AG09309 (cell line): ENCODE data around the gene MDK.

Experiments
- DNase-seq: peaks from one replicate; pipeline ENCODE4 v3.0.0-alpha.2; 2010; ENCODE audit warnings: low read depth
- H3K4me3 ChIP-seq: 2 replicates; pipeline ENCODE4 v1.5.1; 2011; ENCODE audit warnings: mild to moderate bottlenecking, low read depth, low read length, moderate library complexity; ENCODE audit not compliant: control insufficient read depth
- TF ChIP-seq, protein P1 (sequence below): IDR thresholded peaks from 2 replicates; pipeline ENCODE4 v1.5.1; 2011; ENCODE audit warnings: mild to moderate bottlenecking, low read depth, low read length, inconsistent platforms; ENCODE audit not compliant: insufficient read depth, control insufficient read depth; ENCODE audit errors: missing control alignments

Gene MDK

DNA sequence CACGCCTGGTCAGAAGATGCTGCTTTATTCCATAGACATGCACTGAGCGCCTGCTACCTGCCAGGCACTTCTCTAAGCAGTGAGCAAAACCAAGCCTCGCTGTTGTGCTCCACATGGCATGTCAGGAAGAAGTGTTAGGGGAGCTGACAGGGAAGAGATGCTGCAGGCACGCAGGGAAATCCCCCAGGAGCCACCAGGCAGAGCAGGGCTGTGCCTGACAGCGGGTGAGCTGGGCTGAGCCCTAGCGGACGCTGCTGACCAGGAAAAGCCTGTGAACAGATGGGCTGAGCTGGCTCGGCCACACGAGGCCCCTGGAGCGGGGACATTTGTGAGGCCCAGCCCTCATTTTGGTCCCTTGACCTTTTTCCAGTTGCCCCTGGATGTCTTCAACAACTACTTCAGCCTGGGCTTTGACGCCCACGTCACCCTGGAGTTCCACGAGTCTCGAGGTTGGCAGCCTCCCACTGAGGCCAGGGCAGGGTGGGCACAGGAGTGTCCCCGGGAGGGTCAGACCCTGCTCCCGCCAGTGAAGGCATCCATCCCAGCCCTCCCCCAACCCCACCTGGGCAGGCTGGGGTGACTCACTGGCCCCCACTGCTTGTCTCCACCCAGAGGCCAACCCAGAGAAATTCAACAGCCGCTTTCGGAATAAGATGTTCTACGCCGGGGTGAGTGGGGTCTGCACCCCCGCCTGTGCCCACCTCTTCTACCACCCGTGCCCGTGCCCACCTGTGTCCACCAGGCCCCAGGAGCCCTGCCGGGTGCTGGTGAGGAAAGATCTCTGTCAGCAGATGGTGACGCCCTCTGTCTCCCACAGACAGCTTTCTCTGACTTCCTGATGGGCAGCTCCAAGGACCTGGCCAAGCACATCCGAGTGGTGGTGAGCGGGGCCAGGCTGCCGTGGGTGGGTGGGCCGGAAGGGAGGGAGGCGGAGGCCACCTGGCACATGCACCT, 7.4 kb upstream of the MDK start:
- no peak overlapping the region for H3K4me3 ChIP-seq
- DNase-seq, result no peak
- TF ChIP-seq, protein P1, sequence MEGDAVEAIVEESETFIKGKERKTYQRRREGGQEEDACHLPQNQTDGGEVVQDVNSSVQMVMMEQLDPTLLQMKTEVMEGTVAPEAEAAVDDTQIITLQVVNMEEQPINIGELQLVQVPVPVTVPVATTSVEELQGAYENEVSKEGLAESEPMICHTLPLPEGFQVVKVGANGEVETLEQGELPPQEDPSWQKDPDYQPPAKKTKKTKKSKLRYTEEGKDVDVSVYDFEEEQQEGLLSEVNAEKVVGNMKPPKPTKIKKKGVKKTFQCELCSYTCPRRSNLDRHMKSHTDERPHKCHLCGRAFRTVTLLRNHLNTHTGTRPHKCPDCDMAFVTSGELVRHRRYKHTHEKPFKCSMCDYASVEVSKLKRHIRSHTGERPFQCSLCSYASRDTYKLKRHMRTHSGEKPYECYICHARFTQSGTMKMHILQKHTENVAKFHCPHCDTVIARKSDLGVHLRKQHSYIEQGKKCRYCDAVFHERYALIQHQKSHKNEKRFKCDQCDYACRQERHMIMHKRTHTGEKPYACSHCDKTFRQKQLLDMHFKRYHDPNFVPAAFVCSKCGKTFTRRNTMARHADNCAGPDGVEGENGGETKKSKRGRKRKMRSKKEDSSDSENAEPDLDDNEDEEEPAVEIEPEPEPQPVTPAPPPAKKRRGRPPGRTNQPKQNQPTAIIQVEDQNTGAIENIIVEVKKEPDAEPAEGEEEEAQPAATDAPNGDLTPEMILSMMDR, result no peak

DNA sequence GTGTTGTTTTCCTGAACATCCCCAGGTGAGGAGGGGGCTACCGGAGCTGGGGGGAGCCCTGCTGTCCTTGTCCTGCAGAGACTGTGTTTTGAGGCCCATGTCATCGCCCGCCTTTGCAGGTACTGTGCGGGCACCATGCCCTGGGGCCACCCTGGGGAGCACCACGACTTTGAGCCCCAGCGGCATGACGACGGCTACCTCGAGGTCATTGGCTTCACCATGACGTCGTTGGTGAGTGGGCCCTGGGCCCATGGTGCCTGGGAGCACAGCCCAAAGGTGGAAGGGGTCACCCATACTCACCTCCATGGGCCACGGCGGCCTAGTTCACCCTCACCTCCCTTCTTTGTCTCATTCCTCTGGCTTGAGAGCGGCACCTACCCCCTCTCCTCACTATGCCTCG, 6.7 kb upstream of the MDK start:
- DNase-seq, result no peak
- H3K4me3 ChIP-seq, result no peak overlapping the region
- TF ChIP-seq, protein P1, result no peak

DNA sequence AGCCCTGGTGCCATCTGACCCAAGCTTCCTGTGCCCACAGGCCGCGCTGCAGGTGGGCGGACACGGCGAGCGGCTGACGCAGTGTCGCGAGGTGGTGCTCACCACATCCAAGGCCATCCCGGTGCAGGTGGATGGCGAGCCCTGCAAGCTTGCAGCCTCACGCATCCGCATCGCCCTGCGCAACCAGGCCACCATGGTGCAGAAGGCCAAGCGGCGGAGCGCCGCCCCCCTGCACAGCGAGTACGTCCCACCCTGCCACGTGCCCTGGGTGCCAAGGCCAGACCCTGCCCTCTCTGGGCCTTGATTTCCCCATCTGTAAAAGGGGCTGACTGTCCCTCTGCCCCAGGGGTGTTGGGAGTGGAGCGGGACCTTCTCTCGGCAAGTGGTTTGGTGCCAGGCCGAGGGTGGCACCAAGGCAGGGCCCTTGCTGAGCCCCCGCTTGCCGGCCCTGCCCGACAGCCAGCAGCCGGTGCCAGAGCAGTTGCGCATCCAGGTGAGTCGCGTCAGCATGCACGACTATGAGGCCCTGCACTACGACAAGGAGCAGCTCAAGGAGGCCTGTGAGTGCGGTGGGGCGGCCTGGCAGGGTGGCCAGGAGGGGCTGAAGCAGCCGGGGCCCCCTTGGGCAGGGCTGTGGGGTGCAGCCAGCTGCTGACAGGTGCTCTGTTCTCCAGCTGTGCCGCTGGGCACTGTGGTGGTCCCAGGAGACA, 5.9 kb upstream of the MDK start:
- no peak for DNase-seq
- H3K4me3 ChIP-seq, result no peak overlapping the region
- TF ChIP-seq, protein P1, result no peak

DNA sequence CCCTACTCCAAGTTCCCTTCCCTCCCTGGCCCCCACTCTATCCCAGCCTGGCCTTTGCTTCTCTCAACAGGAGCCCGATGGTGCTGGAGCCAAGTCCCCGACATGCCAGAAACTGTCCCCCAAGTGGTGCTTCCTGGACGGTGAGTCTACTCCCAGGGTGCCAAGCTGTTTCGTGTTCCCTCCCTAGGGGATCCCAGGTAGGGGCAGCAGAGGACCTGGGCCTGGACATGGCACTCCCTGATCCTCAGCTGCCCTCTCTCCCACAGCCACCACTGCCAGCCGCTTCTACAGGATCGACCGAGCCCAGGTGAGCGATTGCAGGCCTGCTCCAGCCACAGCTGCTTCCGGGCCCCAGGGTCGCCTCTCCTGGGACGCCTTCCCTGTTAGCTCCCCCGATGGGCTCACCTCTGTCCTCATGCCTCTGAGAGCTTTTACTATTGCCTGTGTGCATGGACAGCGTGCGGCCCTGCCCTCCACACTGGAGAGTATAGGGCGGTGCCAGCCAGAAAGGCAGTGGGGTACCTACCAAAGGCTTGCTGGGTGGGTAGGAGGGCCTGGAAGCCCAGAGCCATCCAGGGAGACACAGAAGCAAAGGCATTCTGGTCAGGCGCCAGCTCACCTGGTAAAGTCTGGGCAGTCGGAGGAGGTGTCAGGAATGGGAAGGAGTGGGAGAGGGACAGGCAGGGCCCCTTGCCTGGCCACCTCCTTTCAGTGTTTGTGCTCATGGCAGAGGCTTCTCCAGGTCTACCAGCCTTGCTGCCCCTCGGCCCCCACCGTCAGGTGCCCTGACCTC, 5.0 kb upstream of the MDK start:
- TF ChIP-seq, protein P1, result no peak
- no peak overlapping the region for H3K4me3 ChIP-seq
- no peak for DNase-seq

DNA sequence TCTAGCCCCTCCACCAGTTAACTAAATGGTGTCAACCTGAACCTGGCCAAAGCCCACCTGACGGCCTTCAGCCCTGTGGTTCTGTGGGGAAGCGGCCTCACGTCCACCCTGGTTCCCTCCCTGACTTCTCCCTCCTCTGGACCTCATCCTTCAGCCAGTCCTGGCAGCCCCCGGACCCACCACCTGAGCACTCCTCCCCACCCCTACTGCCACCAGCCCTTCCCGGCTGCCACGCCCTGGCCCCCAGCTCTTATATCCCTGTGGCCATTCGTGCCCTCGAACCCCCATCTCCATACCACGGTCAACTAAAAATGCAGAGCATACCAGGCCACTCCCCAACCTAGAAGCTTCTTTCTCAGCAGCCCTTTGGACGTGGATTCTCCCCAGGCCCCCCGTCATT, 4.2 kb upstream of the MDK start:
- DNase-seq, result no peak
- TF ChIP-seq, protein P1, result no peak
- no peak overlapping the region for H3K4me3 ChIP-seq

DNA sequence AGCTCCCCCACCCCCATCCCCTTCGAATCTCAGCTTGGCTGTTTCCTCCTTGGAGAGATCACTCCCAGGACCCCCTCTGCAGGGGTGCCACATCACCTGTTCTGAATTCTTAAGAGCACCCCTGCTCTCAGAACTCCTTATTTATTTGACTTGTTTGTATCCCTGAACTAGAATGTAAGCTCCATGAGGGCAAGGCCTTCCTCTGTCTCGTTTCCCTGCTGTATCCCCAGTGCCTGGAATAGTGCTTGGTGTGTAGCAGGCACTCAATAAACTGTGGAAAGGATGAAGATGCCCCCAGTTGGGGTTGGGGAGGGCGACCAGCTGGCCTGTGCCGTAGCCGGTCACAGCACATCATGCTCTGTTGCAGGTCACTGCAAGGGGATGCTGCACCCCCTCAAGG, 3.6 kb upstream of the MDK start:
- TF ChIP-seq, protein P1, result no peak
- no peak for DNase-seq
- H3K4me3 ChIP-seq, result no peak overlapping the region
